GM21529 (cell line): ENCODE data around the gene DNAJC28.
"Not testable (repeated sequence)": the region's sequence is repeated elsewhere in the genome, so short reads cannot be mapped to it uniquely, and the experiment has no call there.

ENCODE experiments used
- ATAC-seq: cut with Tn5 transposase; IDR thresholded peaks from one replicate; pipeline ENCODE4 v1.9.1; 2021; ENCODE audit not compliant: unreplicated experiment

The DNAJC28 gene

GRCh38 chr21:33491373-33492102 is at the start of gene DNAJC28:
TSS of gene DNAJC28 (minus strand) at chr21:33491716. CDS start at chr21:33489393, 2,323 bp downstream.
- ATAC-seq: peak; percentile 96

GRCh38 chr21:33541105-33541711 is 49.7 kb upstream of the DNAJC28 start:
- ATAC-seq: no peak

DNA sequence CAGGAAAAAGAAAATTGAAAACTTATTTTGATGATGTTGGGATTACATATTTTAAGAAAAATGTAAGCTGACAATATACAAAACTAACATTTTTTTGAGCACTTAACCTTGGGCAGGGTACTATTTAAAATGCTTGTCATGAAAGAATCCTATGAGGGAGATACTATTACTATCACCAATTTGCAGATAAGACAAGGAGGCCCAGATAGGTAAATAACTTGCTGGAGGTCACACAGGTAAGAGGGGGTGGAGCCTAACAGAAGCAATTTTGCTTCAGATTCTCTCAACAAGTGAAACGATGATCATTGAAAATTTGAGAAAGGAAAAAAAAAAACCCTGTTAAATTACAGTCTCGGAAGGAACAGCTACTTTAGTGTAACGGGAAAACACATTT is 49.2 kb upstream of the DNAJC28 start:
- ATAC-seq: no peak

GRCh38 chr21:33539616-33540015 is 48.1 kb upstream of the DNAJC28 start:
- ATAC-seq: no peak

DNA sequence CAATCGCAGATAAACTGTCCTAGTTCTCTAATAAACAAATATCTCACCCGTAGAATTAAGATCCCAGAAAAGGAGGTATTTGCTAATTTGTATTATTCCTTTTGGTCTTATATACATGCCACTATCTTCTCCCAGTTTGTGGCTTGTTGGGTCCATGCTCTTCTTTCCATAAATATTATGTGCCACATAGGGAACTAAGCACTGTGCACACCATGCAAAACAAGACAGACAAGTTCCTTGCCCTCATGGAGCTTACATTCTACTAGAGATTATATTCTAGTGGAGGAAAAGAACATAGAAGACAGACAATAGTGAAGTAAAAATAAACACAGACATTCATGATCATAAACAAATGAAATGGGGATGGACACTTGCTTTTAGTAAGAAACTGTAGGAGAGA is 45.7 kb upstream of the DNAJC28 start:
- ATAC-seq: no peak

- ATAC-seq: no peak
Measured at GRCh38 chr21:33531007-33531406, 39.5 kb upstream of the DNAJC28 start.

DNA sequence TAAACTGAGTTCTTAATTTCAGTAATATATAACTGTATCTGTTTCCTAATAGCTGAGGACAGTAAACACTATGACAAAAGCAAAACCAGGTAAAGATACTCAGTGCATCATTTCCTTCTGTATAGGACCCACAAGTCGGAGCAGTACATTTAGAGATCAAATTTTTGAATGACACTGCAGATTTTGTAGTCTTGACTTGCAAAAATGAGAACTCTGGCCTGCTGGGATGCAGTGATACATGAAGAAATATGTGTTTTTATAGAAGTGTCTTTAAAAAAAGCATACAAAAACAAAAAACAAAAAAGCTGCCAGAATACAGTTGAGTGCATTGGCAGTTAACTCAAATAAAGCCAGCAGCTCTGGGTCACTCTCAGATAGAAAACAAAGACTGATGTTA is 31.4 kb upstream of the DNAJC28 start:
- no peak for ATAC-seq

- ATAC-seq: no peak
Measured at GRCh38 chr21:33522297-33522952, 30.9 kb upstream of the DNAJC28 start.

GRCh38 chr21:33518899-33519298 is 27.4 kb upstream of the DNAJC28 start:
- no peak for ATAC-seq

- ATAC-seq: no peak
Measured at GRCh38 chr21:33514229-33514628, 22.7 kb upstream of the DNAJC28 start.

DNA sequence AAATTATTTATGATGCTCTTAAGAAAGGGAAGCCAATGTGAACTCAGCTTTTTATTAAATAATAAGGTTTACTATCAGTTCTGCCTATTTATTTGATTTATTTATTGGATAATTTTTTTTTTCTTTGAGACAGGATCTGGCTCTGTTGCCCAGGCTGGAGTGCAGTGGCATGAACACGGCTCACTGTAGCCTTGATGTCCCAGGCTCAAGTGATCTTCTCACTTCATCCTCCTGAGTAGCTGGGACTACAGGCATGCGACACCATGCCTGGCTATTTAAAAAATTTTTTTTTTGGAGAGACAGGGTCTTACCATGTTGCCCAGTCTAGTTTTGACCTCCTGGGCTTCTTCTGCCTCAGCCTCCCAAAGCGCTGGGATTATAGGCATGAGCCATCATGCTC is 21.0 kb upstream of the DNAJC28 start:
- no peak for ATAC-seq

DNA sequence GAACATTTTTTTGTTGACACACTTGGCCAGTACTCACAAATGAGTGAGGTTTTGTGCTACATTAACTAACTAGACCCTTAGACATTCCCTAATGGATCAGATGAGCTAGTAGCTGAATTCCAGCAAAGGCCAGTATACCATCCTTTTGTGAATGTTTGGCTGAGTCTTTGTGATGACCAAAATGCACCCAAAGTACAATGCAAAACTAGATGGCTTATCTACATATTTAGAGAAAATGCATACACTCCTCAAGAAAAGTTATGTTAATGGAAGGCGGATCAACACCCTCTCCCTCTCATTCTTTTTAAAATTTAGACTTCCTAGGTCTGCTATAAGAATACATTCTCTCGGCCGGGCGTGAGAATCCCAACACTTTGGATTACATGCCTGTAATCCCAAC is 20.1 kb upstream of the DNAJC28 start:
- ATAC-seq: no peak

DNA sequence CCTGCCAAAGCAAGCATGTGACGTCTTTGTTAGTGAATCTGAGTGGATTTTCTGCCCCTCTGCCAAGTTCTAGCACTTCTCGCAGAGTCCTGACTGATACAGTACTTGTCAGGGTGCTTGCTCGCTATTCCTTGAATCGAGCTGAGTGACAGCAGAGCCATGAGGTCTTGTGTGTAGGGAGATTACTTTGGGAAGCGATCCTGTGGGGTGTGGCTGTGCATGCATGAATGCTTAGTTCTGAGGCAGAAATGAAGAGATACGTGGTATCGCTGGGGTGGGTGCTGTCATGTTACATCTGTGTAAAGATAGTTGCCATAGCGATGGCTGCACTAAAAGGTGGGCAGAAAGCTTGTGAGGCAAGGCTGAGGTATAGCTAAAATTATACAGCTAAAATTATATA is 19.3 kb upstream of the DNAJC28 start:
- no peak for ATAC-seq

DNA sequence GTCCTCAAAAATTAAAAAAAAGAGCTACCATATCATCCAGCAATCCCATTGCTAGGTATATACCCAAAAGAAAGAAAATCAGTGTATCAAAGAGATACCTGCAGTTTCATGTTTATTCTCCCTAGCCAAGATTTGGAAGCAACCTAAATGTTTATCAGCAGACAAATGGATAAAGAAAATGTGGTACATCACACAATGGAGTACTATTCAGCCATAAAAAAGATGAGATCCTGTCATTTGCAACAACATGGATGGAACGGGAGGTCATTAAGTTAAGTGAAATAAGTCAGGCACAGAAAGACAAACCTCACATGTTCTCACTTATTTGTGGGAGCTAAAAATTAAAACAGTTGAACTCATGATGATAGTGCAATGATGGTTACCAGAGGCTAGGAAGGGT is 15.5 kb upstream of the DNAJC28 start:
- not testable (repeated sequence) for ATAC-seq

DNA sequence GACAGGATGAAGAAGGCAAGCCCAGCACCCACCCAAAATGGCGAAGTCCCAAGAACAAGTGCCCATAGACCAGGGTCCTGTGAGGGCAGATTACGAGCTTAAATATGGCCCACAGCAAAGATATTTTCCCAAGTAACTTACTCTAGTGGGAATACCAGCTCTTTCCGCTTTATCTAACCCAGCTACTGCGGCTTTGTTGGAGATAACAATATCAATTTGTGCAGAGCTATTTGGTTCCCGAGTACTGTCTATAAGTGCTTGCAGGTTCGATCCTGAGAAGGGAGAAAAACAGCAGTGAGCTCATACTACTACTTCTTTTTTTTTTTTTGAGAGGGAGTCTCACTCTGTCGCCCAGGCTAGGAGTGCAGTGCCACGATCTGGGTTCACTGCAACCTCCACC is 14.3 kb upstream of the DNAJC28 start:
- no peak for ATAC-seq

- ATAC-seq: no peak
Measured at GRCh38 chr21:33496345-33496744, 4.8 kb upstream of the DNAJC28 start.

DNA sequence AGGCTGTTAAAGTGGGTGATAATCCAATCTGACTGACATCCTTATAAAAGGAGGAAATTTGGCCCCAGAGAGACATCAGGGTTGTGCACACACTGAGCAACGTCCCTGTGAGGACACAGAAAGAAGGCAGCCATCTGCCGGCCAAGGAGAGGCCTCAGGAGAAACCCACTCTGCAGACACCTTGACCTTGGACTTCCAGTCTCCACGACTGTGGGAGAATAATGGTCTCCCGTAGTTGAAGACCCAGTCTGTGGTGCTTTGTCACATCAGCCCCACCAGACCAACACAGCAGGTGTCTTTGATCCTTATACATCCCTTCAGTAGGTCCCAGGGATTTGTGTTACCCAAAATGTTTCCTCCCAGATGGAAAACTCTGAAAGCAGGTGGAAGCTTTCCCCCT is 4.2 kb upstream of the DNAJC28 start:
- ATAC-seq: no peak

- ATAC-seq: no peak
Measured at GRCh38 chr21:33493756-33494155, 2.2 kb upstream of the DNAJC28 start.

DNA sequence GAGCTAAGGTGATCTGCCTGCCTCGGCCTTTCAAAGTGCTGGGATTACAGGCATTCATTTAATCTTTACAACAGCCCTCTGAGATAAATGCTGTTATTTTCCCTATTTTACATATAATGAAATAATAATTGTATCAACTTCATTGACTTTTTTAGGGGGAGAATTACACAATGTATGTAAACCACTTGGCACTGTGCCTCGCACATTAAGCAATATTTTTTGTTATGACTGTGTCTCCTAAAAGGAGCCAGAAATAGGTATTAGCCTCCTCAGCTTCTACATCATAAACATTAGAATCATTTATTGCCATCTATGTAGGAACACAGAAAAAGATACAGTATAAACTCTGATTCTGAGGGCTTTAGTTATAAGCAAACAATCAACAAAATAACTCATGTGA is 1.1 kb upstream of the DNAJC28 start:
- no peak for ATAC-seq

DNA sequence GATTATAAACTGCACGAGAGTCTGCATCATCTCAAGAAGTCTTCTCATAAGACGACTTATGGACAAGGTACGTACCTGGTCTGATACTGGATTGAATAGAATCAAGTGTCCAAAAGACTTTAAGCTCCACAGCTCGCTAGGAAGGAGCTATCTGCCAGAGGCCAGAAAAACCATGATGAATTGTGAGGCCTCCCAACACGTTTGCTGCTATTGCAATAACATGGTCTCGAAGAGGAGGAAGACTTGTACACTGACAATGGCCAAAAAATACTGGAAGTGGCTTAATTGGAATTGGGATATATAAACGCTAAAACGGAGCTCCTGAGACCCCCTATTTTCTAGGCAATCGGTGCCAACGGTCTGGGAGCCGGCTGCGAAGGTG is 534 bp downstream of the DNAJC28 start:
- no peak for ATAC-seq

DNA sequence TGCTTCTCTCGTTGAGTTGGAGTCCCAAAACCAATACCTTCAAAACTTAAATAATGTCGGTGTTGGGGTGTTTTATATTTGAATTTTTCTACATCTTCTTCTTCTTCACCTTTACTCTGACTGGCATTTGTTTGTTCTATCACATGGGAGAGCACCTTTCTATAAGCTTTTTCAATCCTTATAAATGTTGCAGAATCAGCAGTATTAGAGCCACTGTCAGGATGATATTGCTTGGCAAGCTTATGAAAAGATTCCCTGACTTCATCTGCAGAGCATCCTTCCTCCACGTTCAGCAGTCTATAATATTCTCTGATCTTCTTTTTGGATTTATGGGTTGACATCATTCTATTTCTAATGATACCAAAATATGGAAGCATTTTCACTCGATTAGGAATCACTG is 2.6 kb downstream of the DNAJC28 start:
- ATAC-seq: no peak

- ATAC-seq: no peak
Measured at GRCh38 chr21:33487996-33488395, 3.5 kb downstream of the DNAJC28 start.
